ENCODE results near the gene GPR137. TPM values are rescaled to one million over a fixed set of nuclear protein-coding genes. Genes with fewer than 3 reads are reported as not detected.
A peak's percentile ranks its signal among the peaks of the same experiment; 100 is the strongest.

Gene GPR137
- total RNA-seq, 2 experiments from 2014 or later = 18.3 to 52.3 TPM

- TF ChIP-seq CTCF (conservative IDR thresholded peaks at IDR 0.05; ENCODE audit: low read length) (no peak), EZH2phosphoT487 (IDR thresholded peaks at IDR 0.05; ENCODE audit: borderline replicate concordance, low read depth, low read length) (no peak)
- no peak for DNase-seq (ENCODE audit: low spot score)
- Histone ChIP-seq H4K20me1 (ENCODE audit: insufficient read depth, low read length) (no peaks in the 10 kb centered on the region), H3K36me3 (ENCODE audit: insufficient read depth, low read length) (peaks cover 26% of the 10 kb centered on the region), H3K9me3 (ENCODE audit: low read length) (no peaks in the 10 kb centered on the region), H2AFZ (ENCODE audit: low read length) (no peak overlapping the region), H3K4me1 (ENCODE audit: insufficient read depth, low read length, poor library complexity, severe bottlenecking) (peaks cover 53% of the 10 kb centered on the region), H3K4me3 (ENCODE audit: low read depth, low read length, poor library complexity, severe bottlenecking) (no peak overlapping the region), H3K4me2 (ENCODE audit: low read length) (no peak overlapping the region), H3K9me2 (ENCODE audit: insufficient read depth, low read length) (no peaks in the 10 kb centered on the region), H3K27ac (ENCODE audit: low read depth, low read length, poor library complexity, severe bottlenecking) (peak overlapping the region; percentile 91), H3K79me2 (ENCODE audit: insufficient read depth, low read depth, low read length) (peaks cover 11% of the 10 kb centered on the region; the same call in 1 of the 2 replicates)
- BruUV-seq (replicated peaks) = no TSS peak
- intact Hi-C loops (cut with micrococcal nuclease; ENCODE audit: unreplicated experiment) = no loop called here
- ChIA-PET POLR2A (no interaction called here), CTCF (ENCODE audit: unreplicated experiment) (interaction anchor here (1.0 to 1.9 kb wide), 2 partner anchors 31 to 32 kb away, joined by 3 to 9 read pairs; partner anchors contain the start of gene FERMT3)
These were observed 47.6 kb upstream of the GPR137 start for GRCh38 chr11:64238076-64238475.

- peaks cover 49% of the 10 kb centered on the region for H3K4me1 ChIP-seq (ENCODE audit: insufficient read depth, low read length, poor library complexity, severe bottlenecking)
- no peak for TF ChIP-seq CTCF (conservative IDR thresholded peaks at IDR 0.05; ENCODE audit: low read length)
- TF ChIP-seq EZH2phosphoT487 (IDR thresholded peaks at IDR 0.05; ENCODE audit: borderline replicate concordance, low read depth, low read length) = no peak
These were observed 46.6 kb upstream of the GPR137 start for GRCh38 chr11:64238999-64239398.

More at GRCh38 chr11:64238999-64239398, 46.6 kb upstream of the GPR137 start:
- H3K9me3 ChIP-seq (ENCODE audit: low read length) = no peaks in the 10 kb centered on the region
- H3K27ac ChIP-seq (ENCODE audit: low read depth, low read length, poor library complexity, severe bottlenecking) = peak overlapping the region; percentile 91
- peak overlapping the region; percentile 92; the same call in 1 of the 2 replicates for H3K4me2 ChIP-seq (ENCODE audit: low read length)
- H3K36me3 ChIP-seq (ENCODE audit: insufficient read depth, low read length) = peaks cover 35% of the 10 kb centered on the region
- no peaks in the 10 kb centered on the region for H4K20me1 ChIP-seq (ENCODE audit: insufficient read depth, low read length)
- H3K4me3 ChIP-seq (ENCODE audit: low read depth, low read length, poor library complexity, severe bottlenecking) = no peak overlapping the region
- H3K9me2 ChIP-seq (ENCODE audit: insufficient read depth, low read length) = no peaks in the 10 kb centered on the region
- CTCF ChIA-PET (ENCODE audit: unreplicated experiment) = interaction anchor here (1.9 kb wide), 1 partner anchor 32 kb away, joined by 9 read pairs; the partner anchor contains the start of gene FERMT3
- POLR2A ChIA-PET = interaction anchor here (0.6 kb wide), 2 partner anchors 299 to 621 kb away, joined by 3 to 5 read pairs; no protein-coding TSS in a partner anchor
- H2AFZ ChIP-seq (ENCODE audit: low read length) = no peak overlapping the region
- DNase-seq (ENCODE audit: low spot score) = peak; percentile 40
- no TSS peak for BruUV-seq (replicated peaks)
- intact Hi-C loops (cut with micrococcal nuclease; ENCODE audit: unreplicated experiment) = no loop called here
- peaks cover 11% of the 10 kb centered on the region; the same call in 1 of the 2 replicates for H3K79me2 ChIP-seq (ENCODE audit: insufficient read depth, low read depth, low read length)

All from OCI-LY7 (cell line).